K562 (cell line): Measurements from ENCODE around the gene RNPEP. TPM values are rescaled to one million over a fixed set of nuclear protein-coding genes. Genes with fewer than 3 reads are reported as not detected.

ENCODE experiments used
- ATF1 ChIP-seq, 2 experiments: fragments of 450-650 bp in 1 of 2; IDR thresholded peaks; 2 replicates each; pipeline ENCODE4 v1.6.1; 2016; ENCODE audit warnings: missing compliant biosample characterization in 1 of 2, missing genetic modification characterization in 1 of 2
- CBX3 ChIP-seq, 2 experiments: IDR thresholded peaks; 1 replicate in 1 of 2; 2 replicates in 1 of 2; pipeline ENCODE4 v1.6.1; 2012; ENCODE audit warnings: inconsistent platforms in 2 of 2, low read length in 2 of 2, borderline replicate concordance in 1 of 2, control low read depth in 1 of 2
- CREB5 ChIP-seq: fragments of 250-450 bp; sonication (Bioruptor Pico); IDR thresholded peaks from 2 replicates; pipeline ENCODE4 v1.5.0; 2020; ENCODE audit warnings: mild to moderate bottlenecking
- DACH1 ChIP-seq: fragments of 450-650 bp; IDR thresholded peaks from 2 replicates; pipeline ENCODE4 v1.6.1; 2018; ENCODE audit not compliant: partially characterized antibody
- HMGXB4 ChIP-seq: sonication (generic); formaldehyde crosslinking; IDR thresholded peaks from 2 replicates; pipeline ENCODE4 v1.8.1; 2023; ENCODE audit warnings: mild to moderate bottlenecking, missing genetic modification reagents
- HOXB6 ChIP-seq: fragments of 250-450 bp; sonication (Bioruptor Pico); IDR thresholded peaks from 2 replicates; pipeline ENCODE4 v1.5.1; 2022; ENCODE audit warnings: mild to moderate bottlenecking, borderline replicate concordance
- MEF2A ChIP-seq: IDR thresholded peaks from 2 replicates; pipeline ENCODE4 v1.6.1; 2011; ENCODE audit warnings: low read depth, mild to moderate bottlenecking, low read length, moderate library complexity; ENCODE audit not compliant: control insufficient read depth
- NKRF ChIP-seq: fragments of 450-650 bp; IDR thresholded peaks from 2 replicates; pipeline ENCODE4 v1.6.1; 2016; ENCODE audit warnings: borderline replicate concordance
- POLR2A ChIP-seq: fragments of 450-650 bp; conservative IDR thresholded peaks from 2 replicates; pipeline ENCODE4 v1.6.1; 2016
- POLR2G ChIP-seq: fragments of 200-400 bp; formaldehyde crosslinking; IDR thresholded peaks from 2 replicates; pipeline ENCODE4 v1.6.1; 2017; ENCODE audit warnings: low read depth, mild to moderate bottlenecking, antibody characterized with exemption, low read length, moderate library complexity
- POU5F1 ChIP-seq: fragments of 150-350 bp; IDR thresholded peaks from 2 replicates; pipeline ENCODE4 v1.6.1; 2014; ENCODE audit warnings: borderline replicate concordance, low read length, low read depth, mild to moderate bottlenecking; ENCODE audit not compliant: partially characterized antibody
- RAD51 ChIP-seq: fragments of 450-650 bp; IDR thresholded peaks from 2 replicates; pipeline ENCODE4 v1.7.1; 2016; ENCODE audit warnings: low read depth, mild to moderate bottlenecking, borderline replicate concordance
- RNF2 ChIP-seq: sonication (generic); IDR thresholded peaks from 2 replicates; pipeline ENCODE4 v1.6.1; 2016
- SMAD3 ChIP-seq: fragments of 450-650 bp; formaldehyde crosslinking; conservative IDR thresholded peaks from 2 replicates; pipeline ENCODE4 v1.4.0; 2020; ENCODE audit warnings: mild to moderate bottlenecking
- SMAD4 ChIP-seq: fragments of 250-450 bp; sonication (Bioruptor Pico); conservative IDR thresholded peaks from 2 replicates; pipeline ENCODE4 v1.8.0; 2021; ENCODE audit warnings: inconsistent platforms, mild to moderate bottlenecking, moderate library complexity
- TEAD1 ChIP-seq, 2 experiments: fragments of 450-650 bp in 1 of 2; sonication (generic) in 1 of 2; formaldehyde crosslinking; IDR thresholded peaks; 2 replicates each; pipeline versions ENCODE4 v1.4.0 to v1.8.0; 2020 to 2022; ENCODE audit warnings: mild to moderate bottlenecking in 2 of 2, missing genetic modification reagents in 1 of 2
- ZBTB43 ChIP-seq: sonication (generic); formaldehyde crosslinking; IDR thresholded peaks from 2 replicates; pipeline ENCODE4 v1.8.0; 2023; ENCODE audit warnings: mild to moderate bottlenecking, missing genetic modification reagents
- ZNF311 ChIP-seq: fragments of 250-450 bp; sonication (Bioruptor Pico); IDR thresholded peaks from 2 replicates; pipeline ENCODE4 v1.4.0; 2020; ENCODE audit warnings: mild to moderate bottlenecking, moderate library complexity
- ZNF449 ChIP-seq: fragments of 250-450 bp; sonication (Bioruptor Pico); IDR thresholded peaks from 2 replicates; pipeline ENCODE4 v1.8.0; 2022; ENCODE audit warnings: moderate library complexity, mild to moderate bottlenecking, inconsistent platforms
- polyA plus RNA-seq, 8 experiments: library from polyadenylated mRNA; depleted of rRNA in 4 of 8; stranded (reverse) in 5 of 8; unstranded in 3 of 8; fragments of >200 nt; fragmentation: Nextera tagmentation in 2 of 8; fragmentation: Illumina TruSeq in 1 of 8; extraction: Ambion mirVana in 2 of 8; extraction: Trizol in 1 of 8; gene quantifications; 2 replicates each; pipeline versions ENCODE4 v1.2.1 to v1.2.3, GENCODE V29; 2011 to 2014; ENCODE audit warnings: inconsistent platforms in 1 of 8, missing spikeins in 1 of 8
- total RNA-seq, 7 experiments: library from RNA; depleted of rRNA in 6 of 7; stranded (reverse); fragments of >200 nt in 6 of 7; fragmentation: Illumina TruSeq in 2 of 7; extraction: Trizol in 2 of 7; gene quantifications; 2 replicates each; pipeline versions ENCODE4 v1.2.1 to v1.2.3, GENCODE V29; 2011 to 2021; ENCODE audit warnings: low replicate concordance in 1 of 7

Gene RNPEP
- total and polyA plus RNA-seq, 9 of the 15 experiments (the other 6 are each of a cell fraction or from before 2014, with no cell fraction given): 27.5 to 131 (median 63.4) TPM

GRCh38 chr1:202018468-202019234 is 36.2 kb downstream of the RNPEP start (continued):
- no peak for TF ChIP-seq CREB5
- TF ChIP-seq SMAD4 (CRISPR knock-in tag): peak; percentile 87
- no peak for TF ChIP-seq ZNF449 (CRISPR knock-in tag)
- no peak for TF ChIP-seq POU5F1
- peak; percentile 97 for TF ChIP-seq RNF2
- no peak; the same call in 1 of the 2 replicates for TF ChIP-seq POLR2G
- TF ChIP-seq CBX3 (IDR thresholded peaks at IDR 0.05; ENCODE audit: borderline replicate concordance in 1 of 2, low read length in 2 of 2): peak in 1 of 2 experiments; percentile 52; a peak in 1 of 3 replicates
- TF ChIP-seq HMGXB4: 0 out of 2 replicates have a peak, but pooled peaks have one; percentile 18
- no peak for TF ChIP-seq ATF1 (CRISPR knock-in tag; IDR thresholded peaks at IDR 0.05)
- TF ChIP-seq ATF1 (tag; IDR thresholded peaks at IDR 0.05): peak; percentile 67
- no peak for TF ChIP-seq HOXB6
- TF ChIP-seq MEF2A: no peak
- TF ChIP-seq POLR2A: no peak
- no peak for TF ChIP-seq ZNF311
- 0 out of 2 replicates have a peak, but pooled peaks have one; percentile 60 for TF ChIP-seq ZBTB43
- TF ChIP-seq NKRF: peak; percentile 16; the same call in 1 of the 2 replicates
- 0 out of 2 replicates have a peak, but pooled peaks have one; percentile 18 for TF ChIP-seq RAD51
- TF ChIP-seq TEAD1 (CRISPR knock-in tag; IDR thresholded peaks at IDR 0.05): peak in 1 of 2 experiments; percentile 28; a peak in 1 of 4 replicates
- peak; percentile 48 for TF ChIP-seq DACH1
- no peak for TF ChIP-seq SMAD3
